ENCODE data around the gene STK40.

STK40 gene

DNA sequence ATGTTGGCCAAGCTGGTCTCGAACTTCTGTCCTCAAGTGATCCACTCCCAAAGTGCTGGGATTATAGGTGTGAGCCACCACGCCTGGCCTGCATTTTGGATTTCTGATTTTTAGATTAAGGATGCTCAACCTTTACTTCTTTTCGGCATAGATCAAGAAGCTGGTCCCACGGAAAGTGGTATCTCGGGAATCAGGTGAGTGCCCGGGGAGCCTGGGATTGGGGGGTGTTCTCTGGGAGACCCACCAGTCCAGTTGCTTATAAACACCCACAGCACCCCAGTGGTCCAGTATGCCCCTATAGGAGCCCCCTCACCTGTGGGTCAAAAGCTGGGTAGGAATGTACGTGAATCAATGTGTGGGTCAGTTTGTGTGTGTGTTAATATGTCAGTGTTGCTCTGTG lies 76.3 kb downstream of the STK40 start:
- no peak for DNase-seq (ENCODE audit: low read depth, low spot score)

DNA sequence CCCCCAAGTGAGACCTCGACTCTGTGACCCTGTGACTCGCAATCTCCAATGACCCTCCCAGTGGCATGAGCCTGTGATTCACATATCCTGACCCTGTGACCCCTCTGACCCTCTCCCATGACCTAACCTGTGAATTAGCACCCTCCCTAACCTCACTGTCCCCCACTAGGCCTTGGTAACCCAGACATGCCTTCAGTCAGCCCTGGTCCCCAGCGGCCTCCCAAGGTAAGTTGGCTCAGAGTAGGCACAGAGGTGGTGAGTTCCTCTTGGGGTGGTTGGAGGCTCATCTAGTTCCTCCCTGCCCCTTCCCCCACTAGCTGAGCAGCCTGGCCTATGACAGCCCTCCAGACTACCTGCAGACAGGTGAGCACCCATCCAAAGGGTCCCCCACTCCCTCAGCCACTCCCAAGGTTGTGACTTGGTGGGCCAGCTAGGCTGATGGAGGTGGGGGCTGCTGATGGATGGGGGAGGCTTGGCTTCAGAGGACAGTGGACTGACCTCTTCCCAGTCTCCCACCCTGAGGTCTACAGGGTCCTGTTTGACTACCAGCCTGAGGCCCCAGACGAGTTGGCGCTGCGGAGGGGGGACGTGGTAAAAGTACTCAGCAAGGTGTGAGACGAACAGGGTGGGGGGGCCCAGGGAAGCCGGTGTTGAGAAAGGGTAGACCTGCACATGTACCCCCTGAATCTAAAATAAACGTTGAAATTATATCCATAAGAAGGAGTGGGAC lies 78.0 kb downstream of the STK40 start:
- DNase-seq (ENCODE audit: low read depth, low spot score) = no peak

GRCh38 chr1:36306902-36307456 lies 78.7 kb downstream of the STK40 start:
- peak; percentile 81 for DNase-seq (ENCODE audit: low read depth, low spot score)

DNA sequence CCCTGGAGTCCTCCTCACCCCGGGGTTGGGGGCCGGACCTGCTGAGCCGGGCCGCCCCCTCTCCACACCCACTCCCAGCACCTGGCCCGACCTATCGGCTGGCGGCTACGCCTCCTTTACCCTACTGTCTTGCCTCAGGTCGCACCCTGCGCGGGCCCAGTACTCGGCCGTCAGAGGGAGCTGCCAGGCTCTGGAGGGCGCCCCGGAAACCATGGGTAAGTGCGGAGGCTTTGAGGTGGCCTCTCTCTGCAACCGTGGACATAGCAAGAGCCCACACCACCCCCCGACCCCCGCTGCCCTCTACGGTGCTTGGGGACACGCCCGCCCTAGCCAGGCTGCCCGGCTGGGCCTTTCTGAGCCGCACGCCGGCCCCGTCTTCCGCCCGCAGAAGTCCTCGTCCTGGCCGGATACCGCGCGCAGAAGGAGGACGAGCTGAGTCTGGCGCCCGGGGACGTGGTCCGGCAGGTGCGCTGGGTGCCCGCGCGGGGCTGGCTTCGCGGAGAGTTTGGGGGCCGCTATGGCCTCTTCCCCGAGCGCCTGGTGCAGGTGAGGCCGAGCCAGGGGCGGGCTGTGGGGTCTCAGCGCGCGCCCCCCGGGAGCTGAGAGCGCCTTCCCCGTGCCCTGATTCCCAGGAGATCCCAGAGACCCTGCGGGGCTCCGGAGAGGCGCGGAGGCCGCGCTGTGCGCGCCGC lies 79.4 kb downstream of the STK40 start, which contains the start of gene SH3D21:
TSS of gene SH3D21 (plus strand) at position 159 of the 692 bp plus-strand sequence. CDS start at position 212, 53 bp downstream.
- no peak for DNase-seq (ENCODE audit: low read depth, low spot score)

- DNase-seq (ENCODE audit: low read depth, low spot score) = no peak
These were observed 79.9 kb downstream of the STK40 start for GRCh38 chr1:36305915-36306209.

- DNase-seq (ENCODE audit: low read depth, low spot score) = no peak
These were observed 80.5 kb downstream of the STK40 start for GRCh38 chr1:36304970-36305914.

- DNase-seq (ENCODE audit: low read depth, low spot score) = no peak
These were observed 81.2 kb downstream of the STK40 start for GRCh38 chr1:36304521-36304920.

DNA sequence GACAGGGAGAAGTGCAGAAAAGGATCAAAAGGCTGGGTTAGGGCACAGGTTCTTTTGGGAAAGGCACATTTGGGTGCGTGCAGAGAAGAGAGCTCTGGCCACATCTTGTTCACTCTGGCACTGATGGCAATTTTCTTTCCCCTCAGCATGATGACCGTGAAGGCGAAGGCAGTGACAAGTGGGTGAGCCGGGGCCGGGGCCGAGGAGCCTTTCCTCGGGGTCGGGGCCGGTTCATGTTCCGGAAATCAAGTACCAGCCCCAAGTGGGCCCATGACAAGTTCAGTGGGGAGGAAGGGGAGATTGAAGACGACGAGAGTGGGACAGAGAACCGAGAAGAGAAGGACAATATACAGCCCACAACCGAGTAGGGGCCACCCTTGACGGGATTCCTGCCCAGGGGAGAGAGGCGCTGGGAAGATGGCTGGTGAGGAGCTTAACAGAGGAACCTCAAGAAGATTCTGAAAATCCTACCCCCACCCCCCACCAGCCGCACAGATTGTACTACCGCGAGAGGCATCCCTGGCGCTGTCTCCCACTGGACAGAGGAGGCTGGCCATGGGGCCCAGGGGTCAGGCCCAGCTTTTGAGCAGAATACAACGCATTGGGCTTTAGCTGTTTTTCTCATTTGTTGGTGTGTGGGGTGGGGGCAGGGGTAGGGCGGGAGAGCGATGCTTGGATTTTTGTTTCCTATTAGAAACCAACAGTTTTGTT lies 81.9 kb downstream of the STK40 start:
- no peak for DNase-seq (ENCODE audit: low read depth, low spot score)

- no peak for DNase-seq (ENCODE audit: low read depth, low spot score)
These were observed 82.5 kb downstream of the STK40 start for GRCh38 chr1:36303244-36303643.

- no peak for DNase-seq (ENCODE audit: low read depth, low spot score)
These were observed 84.5 kb downstream of the STK40 start for GRCh38 chr1:36301220-36301619.

- no peak for DNase-seq (ENCODE audit: low read depth, low spot score)
These were observed 85.2 kb downstream of the STK40 start for GRCh38 chr1:36300526-36300925.

- no peak for DNase-seq (ENCODE audit: low read depth, low spot score)
These were observed 87.1 kb downstream of the STK40 start for GRCh38 chr1:36298640-36299039.

- no peak for DNase-seq (ENCODE audit: low read depth, low spot score)
These were observed 88.7 kb downstream of the STK40 start for GRCh38 chr1:36297062-36297461.

GRCh38 chr1:36295390-36295789 lies 90.3 kb downstream of the STK40 start:
- no peak for DNase-seq (ENCODE audit: low read depth, low spot score)
